ENCODE results near the gene DOLPP1.
A peak's percentile ranks its signal among the peaks of the same experiment; 100 is the strongest.
"Not testable (repeated sequence)": the region's sequence is repeated elsewhere in the genome, so short reads cannot be mapped to it uniquely, and the experiment has no call there.

Gene DOLPP1

GRCh38 chr9:129080601-129081387, at the start of gene DOLPP1:
Gene DOLPP1, plus strand, starts transcription at chr9:129081111. Its CDS starts 21 bp downstream, at chr9:129081132.
- DNase-seq (ENCODE audit: low read depth in 2 of 2) = peak; percentile 98

- DNase-seq (ENCODE audit: low read depth in 2 of 2) = no peak
These were observed 49.4 kb upstream of the DOLPP1 start for GRCh38 chr9:129031514-129031913.

DNA sequence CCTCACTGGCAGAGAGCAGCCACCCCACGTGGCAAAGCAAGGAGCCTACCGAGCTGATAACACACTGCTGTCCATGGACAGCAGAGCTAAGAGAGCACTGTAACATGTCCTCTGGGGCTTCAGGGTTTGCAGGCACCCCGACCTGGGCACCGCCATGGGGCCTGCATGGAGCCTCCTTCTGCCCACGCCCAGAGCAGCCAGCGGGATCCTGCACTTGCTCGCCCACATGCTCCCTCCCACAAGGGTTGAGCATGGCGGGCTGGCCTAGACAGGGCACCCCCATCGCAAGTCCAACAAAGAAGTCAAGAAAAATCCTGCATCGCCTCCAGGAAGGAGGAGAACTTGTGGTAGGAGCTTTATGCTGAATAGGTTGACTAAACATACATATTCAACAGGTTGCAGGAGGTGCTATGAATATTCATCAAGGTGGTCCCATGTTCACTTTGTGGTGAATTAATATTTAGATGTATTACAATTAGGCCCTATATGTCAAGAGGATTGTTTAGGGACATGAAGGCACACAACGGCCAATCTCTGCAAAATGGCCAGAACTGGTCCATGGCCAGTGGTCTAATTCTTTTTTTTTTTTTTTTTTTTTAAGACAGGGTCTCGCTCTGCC, 48.3 kb upstream of the DOLPP1 start:
- no peak for DNase-seq (ENCODE audit: low read depth in 2 of 2)

DNA sequence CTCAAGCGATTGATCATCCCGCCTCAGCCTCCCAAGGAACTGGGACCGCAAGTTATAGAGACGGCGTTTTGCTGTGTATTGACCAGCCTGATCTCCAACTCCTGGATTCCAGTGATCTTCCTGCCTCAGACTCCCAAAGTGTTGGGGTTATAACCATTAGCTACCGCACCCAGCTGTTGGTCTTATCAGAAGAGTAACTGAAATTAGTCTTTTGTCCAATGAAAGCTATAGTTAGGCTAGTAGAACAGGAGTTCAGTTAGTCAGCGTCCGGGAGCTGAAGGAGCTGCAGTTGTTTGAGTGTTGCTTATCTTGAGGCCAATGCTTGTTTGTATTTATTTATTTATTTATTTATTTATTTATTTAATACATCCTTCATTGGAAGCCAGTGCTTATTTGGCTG, 47.7 kb upstream of the DOLPP1 start:
- no peak for DNase-seq (ENCODE audit: low read depth in 2 of 2)

DNA sequence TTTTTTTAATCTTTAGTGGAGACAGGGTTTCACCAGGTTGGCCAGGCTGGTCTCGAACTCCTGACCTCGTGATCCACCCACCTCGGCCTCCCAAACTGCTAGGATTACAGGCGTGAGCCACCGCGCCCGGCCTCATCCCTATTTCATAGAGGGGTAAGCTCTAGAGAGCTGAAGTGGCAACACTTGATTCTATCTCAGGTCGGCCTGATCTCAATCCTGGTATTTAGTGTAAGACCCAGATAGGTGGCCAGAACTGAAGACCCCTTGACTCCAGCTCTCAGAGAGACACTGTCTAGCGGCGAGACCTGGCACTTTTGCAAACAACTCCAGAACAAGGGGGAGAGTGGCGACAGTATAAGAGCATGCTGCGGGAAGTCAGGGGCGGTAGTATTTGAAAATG, 45.1 kb upstream of the DOLPP1 start:
- not testable (repeated sequence) for DNase-seq (ENCODE audit: low read depth in 2 of 2)

GRCh38 chr9:129036241-129036922, 44.5 kb upstream of the DOLPP1 start, which contains the start of gene MIGA2:
Gene MIGA2, plus strand, starts transcription at chr9:129036626. Its CDS starts 3,969 bp downstream, at chr9:129040595.
- peak; percentile 83 to 90 for DNase-seq (ENCODE audit: low read depth in 2 of 2)

DNA sequence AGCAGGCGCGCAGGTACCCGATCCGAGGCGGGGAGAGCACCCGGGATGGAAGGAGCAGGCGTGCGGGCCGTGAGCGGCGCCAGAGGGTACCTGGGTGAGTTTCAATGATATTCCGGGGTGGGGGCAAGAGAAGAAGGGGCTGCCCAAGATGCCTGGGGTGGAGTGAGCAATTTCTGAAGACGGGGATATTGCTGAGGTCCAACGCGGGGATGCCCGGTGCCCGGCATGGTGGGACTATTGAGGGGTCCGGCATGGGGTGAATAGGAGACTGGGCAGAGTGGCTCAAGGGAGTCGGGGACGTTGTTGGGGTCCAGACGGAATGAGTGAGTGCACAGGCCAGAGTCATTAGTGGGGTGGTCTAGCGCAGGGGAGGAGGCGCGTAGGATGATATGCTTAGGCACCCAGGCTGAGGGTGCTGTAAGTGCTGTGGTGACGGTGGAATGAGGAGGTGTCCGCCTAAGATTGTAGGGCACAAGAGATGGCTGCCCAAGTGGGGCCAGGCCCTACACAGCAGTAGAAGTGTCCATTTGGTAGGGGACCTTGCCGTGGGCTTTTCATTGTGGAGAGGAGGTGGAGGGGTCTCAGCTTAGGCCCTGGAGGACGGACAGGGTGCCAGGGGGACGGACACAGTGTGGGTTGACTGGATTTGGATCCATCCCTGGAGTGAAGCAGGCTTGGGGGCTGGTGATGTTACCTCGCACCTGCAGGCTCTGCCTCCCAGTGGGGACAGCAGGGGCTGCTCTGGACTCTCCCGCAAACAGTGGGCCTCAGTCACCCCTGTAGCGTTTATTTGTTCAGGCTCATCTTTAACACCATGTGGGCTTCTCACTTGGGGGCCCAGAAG, 43.8 kb upstream of the DOLPP1 start:
- no peak for DNase-seq (ENCODE audit: low read depth in 2 of 2)

DNA sequence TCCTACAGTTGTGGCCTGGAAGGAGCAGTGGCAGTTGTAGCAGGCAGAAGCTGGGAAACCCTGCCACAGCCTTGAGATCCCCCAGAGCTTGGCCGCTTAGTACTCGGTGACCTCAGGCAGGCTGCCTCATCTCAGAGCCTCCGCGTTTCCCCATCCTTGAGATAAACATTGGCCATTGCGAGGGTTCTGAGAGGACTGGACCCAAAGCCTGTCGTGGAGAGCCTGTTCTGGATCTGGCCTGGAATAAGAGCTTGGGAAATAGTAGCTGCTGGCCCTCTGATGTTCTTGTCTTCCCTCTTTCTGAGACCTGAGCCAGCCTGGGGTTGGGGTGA, 43.2 kb upstream of the DOLPP1 start:
- no peak for DNase-seq (ENCODE audit: low read depth in 2 of 2)

DNA sequence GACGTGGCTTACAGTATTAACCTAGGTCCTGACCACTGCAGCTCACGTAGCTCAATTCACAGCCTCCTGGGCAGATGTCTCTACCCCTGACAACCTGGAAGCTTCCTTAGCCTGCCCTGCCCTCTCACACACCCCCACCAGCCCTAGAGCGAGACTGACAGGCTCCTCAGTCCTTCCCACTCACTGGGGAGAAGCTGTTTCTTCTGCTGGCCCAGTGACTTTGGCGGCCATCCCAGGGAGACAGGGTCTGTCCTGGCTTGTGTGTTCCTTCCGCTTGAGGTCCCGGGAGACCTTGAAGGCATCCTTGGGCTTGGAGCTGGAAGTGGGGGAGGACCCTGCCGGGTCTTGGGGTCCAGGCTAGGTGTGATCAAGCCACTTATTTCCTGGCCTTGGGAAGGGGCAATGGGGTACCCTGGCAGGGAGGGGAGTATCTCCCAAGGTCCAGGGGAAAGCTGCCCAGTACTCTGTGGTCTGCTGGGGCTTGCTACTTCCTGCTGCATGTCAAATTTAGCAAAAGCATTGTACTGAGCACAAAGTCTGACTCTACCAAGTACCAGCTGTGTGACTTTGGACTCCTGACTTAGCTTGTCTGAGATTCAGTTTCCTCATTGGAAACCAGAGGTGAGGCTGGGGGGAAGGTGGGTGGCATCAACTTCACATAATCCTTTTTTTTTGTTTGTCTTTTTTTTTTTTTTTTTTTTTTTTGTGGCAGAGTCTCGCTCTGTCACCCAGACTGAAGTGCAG, 42.6 kb upstream of the DOLPP1 start:
- DNase-seq (ENCODE audit: low read depth in 2 of 2) = no peak

- no peak for DNase-seq (ENCODE audit: low read depth in 2 of 2)
These were observed 40.7 kb upstream of the DOLPP1 start for GRCh38 chr9:129040113-129040643.

- no peak for DNase-seq (ENCODE audit: low read depth in 2 of 2)
These were observed 38.9 kb upstream of the DOLPP1 start for GRCh38 chr9:129042016-129042415.

GRCh38 chr9:129052592-129052991, 28.3 kb upstream of the DOLPP1 start:
- no peak for DNase-seq (ENCODE audit: low read depth in 2 of 2)

GRCh38 chr9:129053020-129053419, 27.9 kb upstream of the DOLPP1 start:
- DNase-seq (ENCODE audit: low read depth in 2 of 2) = no peak

DNA sequence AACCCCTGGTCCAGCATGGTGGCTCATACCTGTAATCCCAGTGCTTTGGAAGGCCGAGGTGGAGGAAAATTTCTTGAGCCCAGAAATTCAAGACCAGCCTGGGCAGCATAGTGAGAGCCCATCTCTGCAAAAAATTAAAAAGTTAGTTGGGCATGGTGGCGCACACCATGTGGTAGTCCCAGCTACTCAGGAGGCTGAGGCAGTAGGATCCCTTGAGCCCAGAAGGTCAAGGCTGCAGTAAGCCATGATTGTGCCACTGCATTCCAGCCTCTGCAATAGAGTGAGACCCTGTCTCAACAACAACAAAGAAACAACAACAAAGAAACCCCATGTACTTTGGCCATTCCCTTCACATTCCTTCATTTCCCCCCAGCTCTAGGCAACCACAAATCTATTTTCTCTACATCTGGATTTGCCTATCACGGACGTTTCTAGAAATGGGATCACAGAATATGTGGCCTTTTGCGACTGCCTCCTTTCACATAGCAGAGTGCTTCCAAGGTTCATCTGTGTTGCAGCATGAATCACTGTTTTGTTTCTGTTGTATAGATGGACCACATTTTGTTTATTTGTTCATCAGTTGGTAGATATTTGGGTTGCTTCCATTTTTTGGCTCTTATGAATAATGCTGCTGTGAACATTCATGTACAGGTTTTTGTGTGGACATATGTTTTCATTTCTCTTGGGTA, 26.6 kb upstream of the DOLPP1 start:
- no peak for DNase-seq (ENCODE audit: low read depth in 2 of 2)

- DNase-seq (ENCODE audit: low read depth in 2 of 2) = no peak
These were observed 21.7 kb upstream of the DOLPP1 start for GRCh38 chr9:129058965-129059795.

- DNase-seq (ENCODE audit: low read depth in 2 of 2) = no peak
These were observed 20.8 kb upstream of the DOLPP1 start for GRCh38 chr9:129059796-129060785.

DNA sequence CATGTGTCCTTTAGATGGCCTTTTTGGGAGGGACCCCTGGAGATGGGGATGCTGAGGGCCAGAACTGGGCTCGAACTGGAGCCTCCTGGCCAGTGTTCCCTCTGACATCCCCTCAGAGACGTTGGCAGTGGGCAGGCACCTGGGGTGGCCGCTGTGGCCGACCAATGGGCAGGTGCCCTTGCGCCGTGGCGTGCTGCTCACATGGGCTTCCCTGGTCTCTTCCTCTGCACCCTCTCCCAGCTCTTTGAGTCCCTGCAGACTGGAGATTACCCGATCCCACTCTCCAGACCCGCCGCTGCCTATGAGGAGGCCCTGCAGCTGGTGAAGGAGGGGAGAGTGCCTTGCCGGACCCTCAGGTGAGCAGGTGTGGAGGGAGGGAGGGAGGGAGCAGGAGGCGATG, 19.9 kb upstream of the DOLPP1 start:
- no peak for DNase-seq (ENCODE audit: low read depth in 2 of 2)

- no peak for DNase-seq (ENCODE audit: low read depth in 2 of 2)
These were observed 17.9 kb upstream of the DOLPP1 start for GRCh38 chr9:129063061-129063460.

Data from stimulated activated CD8-positive, alpha-beta memory T cell treated with anti-CD3 and anti-CD28 coated beads, Interleukin-15, amount 100 ng/mL, for 4 hours (primary cell).